Stomach smooth muscle (tissue), 2 donors: ENCODE results near the gene AIM2.

ENCODE experiments used
- H3K27ac ChIP-seq: one replicate; pipeline ENCODE4 v1.7.0; 2013; ENCODE audit warnings: mild to moderate bottlenecking, low read length, inconsistent platforms
- H3K27me3 ChIP-seq, 2 donors: one replicate each; pipeline ENCODE4 v1.7.0; 2013; ENCODE audit warnings: low read length in 2 of 2; ENCODE audit not compliant: insufficient read depth in 2 of 2, control insufficient read depth in 1 of 2
- H3K36me3 ChIP-seq, 2 donors: one replicate each; pipeline ENCODE4 v1.7.0; 2013; ENCODE audit warnings: low read length in 2 of 2; ENCODE audit not compliant: control insufficient read depth in 2 of 2, insufficient read depth in 2 of 2
- H3K4me1 ChIP-seq: one replicate; pipeline ENCODE4 v1.7.0; 2013; ENCODE audit warnings: low read length; ENCODE audit not compliant: control insufficient read depth, insufficient read depth
- H3K4me3 ChIP-seq, 2 donors: one replicate each; pipeline ENCODE4 v1.7.0; 2013; ENCODE audit warnings: low read length in 2 of 2
- H3K9ac ChIP-seq, 2 donors: one replicate each; pipeline ENCODE4 v1.7.0; 2013; ENCODE audit warnings: low read length in 2 of 2, mild to moderate bottlenecking in 1 of 2
- H3K9me3 ChIP-seq, 2 donors: one replicate each; pipeline ENCODE4 v1.7.0; 2013; ENCODE audit warnings: low read length in 2 of 2; ENCODE audit not compliant: control insufficient read depth in 2 of 2
- donor health status: healthy.
- donor health status: Pancreatic carcinoma.

The AIM2 gene

GRCh38 chr1:159079525-159079924, 3.0 kb upstream of the AIM2 start:
- Histone ChIP-seq H3K27ac (no peak overlapping the region), H3K9ac (no peak overlapping the region), H3K36me3 (no peaks in the 10 kb centered on the region), H3K9me3 (no peaks in the 10 kb centered on the region), H3K27me3 (no peaks in the 10 kb centered on the region), H3K4me3 (no peak overlapping the region), H3K4me1 (no peaks in the 10 kb centered on the region)

- no peak overlapping the region for H3K4me3 ChIP-seq
- no peaks in the 10 kb centered on the region for H3K36me3 ChIP-seq
- no peak overlapping the region for H3K9ac ChIP-seq
- H3K27me3 ChIP-seq, result no peaks in the 10 kb centered on the region
- H3K27ac ChIP-seq, result no peak overlapping the region
- H3K9me3 ChIP-seq, result no peaks in the 10 kb centered on the region
- H3K4me1 ChIP-seq, result no peaks in the 10 kb centered on the region
These were observed 775 bp upstream of the AIM2 start for GRCh38 chr1:159077120-159077961.

- H3K9me3 ChIP-seq, result no peaks in the 10 kb centered on the region
- H3K4me1 ChIP-seq, result peaks cover 2% of the 10 kb centered on the region
- no peak overlapping the region for H3K4me3 ChIP-seq
- H3K36me3 ChIP-seq, result no peaks in the 10 kb centered on the region
- H3K27ac ChIP-seq, result no peak overlapping the region
- no peaks in the 10 kb centered on the region for H3K27me3 ChIP-seq
- no peak overlapping the region for H3K9ac ChIP-seq
These were observed 4.5 kb downstream of the AIM2 start for GRCh38 chr1:159071970-159072582.

GRCh38 chr1:159068886-159069285, 7.7 kb downstream of the AIM2 start:
- Histone ChIP-seq H3K27ac (no peak overlapping the region), H3K9ac (no peak overlapping the region), H3K4me3 (no peak overlapping the region), H3K36me3 (no peaks in the 10 kb centered on the region), H3K9me3 (no peaks in the 10 kb centered on the region), H3K4me1 (peaks cover 2% of the 10 kb centered on the region), H3K27me3 (no peaks in the 10 kb centered on the region)

GRCh38 chr1:159067699-159068621, 8.6 kb downstream of the AIM2 start:
- Histone ChIP-seq H3K27me3 (no peaks in the 10 kb centered on the region), H3K9ac (no peak overlapping the region), H3K9me3 (no peaks in the 10 kb centered on the region), H3K36me3 (no peaks in the 10 kb centered on the region), H3K27ac (no peak overlapping the region), H3K4me3 (no peak overlapping the region), H3K4me1 (peaks cover 2% of the 10 kb centered on the region)

- no peaks in the 10 kb centered on the region for H3K36me3 ChIP-seq
- H3K27ac ChIP-seq, result no peak overlapping the region
- H3K4me1 ChIP-seq, result peaks cover 2% of the 10 kb centered on the region
- H3K9me3 ChIP-seq, result no peaks in the 10 kb centered on the region
- no peak overlapping the region for H3K9ac ChIP-seq
- no peak overlapping the region for H3K4me3 ChIP-seq
- H3K27me3 ChIP-seq, result no peaks in the 10 kb centered on the region
These were observed 10.5 kb downstream of the AIM2 start for GRCh38 chr1:159066108-159066507.

- H3K27me3 ChIP-seq, result no peaks in the 10 kb centered on the region
- no peak overlapping the region for H3K27ac ChIP-seq
- H3K4me1 ChIP-seq, result peaks cover 2% of the 10 kb centered on the region
- H3K4me3 ChIP-seq, result no peak overlapping the region
- no peaks in the 10 kb centered on the region for H3K36me3 ChIP-seq
- no peaks in the 10 kb centered on the region for H3K9me3 ChIP-seq
- no peak overlapping the region for H3K9ac ChIP-seq
These were observed 11.5 kb downstream of the AIM2 start for GRCh38 chr1:159065106-159065505.

- Histone ChIP-seq H3K4me1 (no peaks in the 10 kb centered on the region), H3K9me3 (no peaks in the 10 kb centered on the region), H3K9ac (no peak overlapping the region), H3K27ac (no peak overlapping the region), H3K27me3 (no peaks in the 10 kb centered on the region), H3K36me3 (peaks cover 2 to 8% of the 10 kb centered on the region in 2 donors), H3K4me3 (no peak overlapping the region)
These were observed 17.8 kb downstream of the AIM2 start for GRCh38 chr1:159058751-159059150.

GRCh38 chr1:159056069-159056698, 20.4 kb downstream of the AIM2 start:
- no peak overlapping the region for H3K9ac ChIP-seq
- H3K36me3 ChIP-seq, result peaks cover 2 to 14% of the 10 kb centered on the region in 2 donors
- no peaks in the 10 kb centered on the region for H3K27me3 ChIP-seq
- no peaks in the 10 kb centered on the region for H3K9me3 ChIP-seq
- no peak overlapping the region for H3K27ac ChIP-seq
- H3K4me1 ChIP-seq, result no peaks in the 10 kb centered on the region
- no peak overlapping the region for H3K4me3 ChIP-seq

- Histone ChIP-seq H3K27ac (no peak overlapping the region), H3K36me3 (peaks cover 2 to 17% of the 10 kb centered on the region in 2 donors)
These were observed 21.4 kb downstream of the AIM2 start for GRCh38 chr1:159055181-159055641.

More at GRCh38 chr1:159055181-159055641, 21.4 kb downstream of the AIM2 start:
- Histone ChIP-seq H3K9me3 (no peaks in the 10 kb centered on the region), H3K4me1 (no peaks in the 10 kb centered on the region), H3K4me3 (no peak overlapping the region), H3K9ac (no peak overlapping the region), H3K27me3 (no peaks in the 10 kb centered on the region)
